Calu3 (cell line): ENCODE data around the gene JAK2. TPM values are rescaled to one million over a fixed set of nuclear protein-coding genes. Genes with fewer than 3 reads are reported as not detected.
"Not testable (repeated sequence)": the region's sequence is repeated elsewhere in the genome, so short reads cannot be mapped to it uniquely, and the experiment has no call there.

Source experiments
- BruUV-seq: library from RNA; stranded (reverse); fragments of 400-500 nt; replicated peaks from 2 replicates; lab custom pipeline; 2021; lab: Mats Ljungman, UMichigan
- CTCF ChIA-PET: fragments of 300-600 bp; sonication (Branson Sonifier 250); formaldehyde crosslinking; loops from one replicate; lab custom pipeline; 2022; ENCODE audit warnings: antibody characterized with exemption; lab: Charles Lee
- DNase-seq: peaks from one replicate; pipeline ENCODE4 v3.0.0; 2022
- H3K27ac Mint-ChIP-seq: one replicate; pipeline ENCODE4 v1.8.0; 2022; ENCODE audit warnings: mixed read lengths; ENCODE audit not compliant: unreplicated experiment
- H3K27me3 Mint-ChIP-seq: one replicate; pipeline ENCODE4 v1.8.0; 2022; ENCODE audit warnings: mixed read lengths; ENCODE audit not compliant: unreplicated experiment
- H3K36me3 Mint-ChIP-seq: one replicate; pipeline ENCODE4 v1.8.0; 2022; ENCODE audit warnings: mild to moderate bottlenecking, moderate library complexity, mixed read lengths; ENCODE audit not compliant: insufficient read depth, unreplicated experiment
- H3K4me1 Mint-ChIP-seq: one replicate; pipeline ENCODE4 v1.8.0; 2022; ENCODE audit warnings: mild to moderate bottlenecking, low read depth, mixed read lengths; ENCODE audit not compliant: unreplicated experiment
- H3K4me3 Mint-ChIP-seq: one replicate; pipeline ENCODE4 v1.8.0; 2022; ENCODE audit warnings: mild to moderate bottlenecking, low read depth, moderate library complexity, mixed read lengths; ENCODE audit not compliant: unreplicated experiment
- H3K9me3 Mint-ChIP-seq: one replicate; pipeline ENCODE4 v1.8.0; 2022; ENCODE audit warnings: low read depth, mixed read lengths; ENCODE audit not compliant: unreplicated experiment
- CTCF ChIP-seq: fragments of 200-600 bp; IDR thresholded peaks from one replicate; pipeline ENCODE4 v1.8.0; 2022; ENCODE audit warnings: antibody characterized with exemption; ENCODE audit not compliant: unreplicated experiment
- intact Hi-C: fragments of 100-400 bp; cut with micrococcal nuclease; formaldehyde crosslinking; loops from one replicate; pipeline ENCODE4 v1.10.0; 2022; ENCODE audit not compliant: unreplicated experiment
- total RNA-seq: library from RNA; stranded (reverse); gene quantifications from 2 replicates; pipeline ENCODE4 v1.2.3, GENCODE V29; 2022

Gene JAK2
- total RNA-seq, 1 experiment from 2014 or later = 6.3 TPM

DNA sequence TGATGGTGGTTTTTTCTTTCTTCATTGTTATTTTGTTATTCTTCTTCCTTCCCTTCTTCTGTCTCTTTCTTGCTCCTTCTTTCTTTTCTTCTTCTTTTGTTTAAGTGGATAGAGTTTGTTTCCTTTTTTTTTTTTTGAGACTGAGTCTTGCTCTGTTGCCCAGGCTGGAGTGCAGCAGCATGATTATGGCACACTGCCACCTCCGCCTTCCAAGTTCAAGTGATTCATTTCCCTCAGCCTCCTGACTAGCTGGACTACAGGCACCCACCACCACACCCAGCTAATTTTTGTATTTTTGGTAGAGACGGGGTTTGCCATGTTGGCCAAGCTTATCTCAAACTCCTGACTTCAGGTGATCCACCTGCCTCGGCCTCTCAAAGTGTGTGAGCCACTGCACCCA lies 40.3 kb downstream of the JAK2 start:
- intact Hi-C loops = no loop called here
- H3K27ac Mint-ChIP-seq = no peak overlapping the region
- CTCF ChIA-PET = no interaction called here
- H3K9me3 Mint-ChIP-seq = peaks cover 4% of the 10 kb centered on the region
- H3K36me3 Mint-ChIP-seq = no peaks in the 10 kb centered on the region
- no peaks in the 10 kb centered on the region for H3K4me1 Mint-ChIP-seq
- no peak overlapping the region for H3K4me3 Mint-ChIP-seq
- no TSS peak for BruUV-seq
- no peak for DNase-seq
- H3K27me3 Mint-ChIP-seq = no peaks in the 10 kb centered on the region
- no peak for TF ChIP-seq CTCF

- H3K27me3 Mint-ChIP-seq, H3K4me1 Mint-ChIP-seq, intact Hi-C loops, CTCF ChIA-PET, H3K36me3 Mint-ChIP-seq, BruUV-seq, H3K4me3 Mint-ChIP-seq, H3K27ac Mint-ChIP-seq, H3K9me3 Mint-ChIP-seq, DNase-seq: not testable (repeated sequence)
These were observed 46.9 kb downstream of the JAK2 start for GRCh38 chr9:5031941-5032340.

DNA sequence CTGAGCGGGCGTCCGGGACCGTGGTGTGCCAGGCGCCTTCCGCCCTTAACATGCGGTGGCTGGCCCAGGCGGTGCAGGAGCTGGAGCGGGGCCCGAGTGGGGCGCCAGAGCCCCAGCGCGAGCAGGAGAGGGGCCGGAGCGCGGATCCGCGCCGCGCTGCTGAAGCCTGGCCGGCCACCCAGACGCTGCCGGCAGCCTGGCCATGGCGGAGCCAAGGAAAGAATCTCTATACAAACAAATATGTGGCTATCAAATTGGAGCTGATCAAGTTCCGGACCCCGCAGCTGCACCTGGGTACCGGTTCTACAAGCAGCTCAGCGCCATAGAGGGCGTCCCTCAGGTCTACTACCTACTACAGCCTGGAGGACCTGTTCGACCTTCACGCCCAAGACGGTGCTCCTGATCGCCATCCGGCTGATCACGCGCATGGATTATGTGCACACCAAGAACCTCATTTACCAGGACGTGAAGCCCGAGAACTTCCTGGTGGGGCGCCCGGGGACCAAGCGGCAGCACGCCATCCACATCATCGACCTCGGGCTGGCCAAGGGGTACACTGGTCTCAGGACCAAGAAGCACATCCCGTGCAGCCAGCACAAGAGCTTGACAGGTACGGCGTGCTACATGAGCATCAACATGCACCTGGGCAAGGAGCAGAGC lies 55.8 kb downstream of the JAK2 start:
- no peak overlapping the region for H3K27ac Mint-ChIP-seq
- no peak overlapping the region for H3K4me3 Mint-ChIP-seq
- intact Hi-C loops = no loop called here
- no peak for TF ChIP-seq CTCF
- no peaks in the 10 kb centered on the region for H3K27me3 Mint-ChIP-seq
- H3K4me1 Mint-ChIP-seq = no peaks in the 10 kb centered on the region
- CTCF ChIA-PET = no interaction called here
- no peaks in the 10 kb centered on the region for H3K9me3 Mint-ChIP-seq
- no peak for DNase-seq
- BruUV-seq = no TSS peak
- H3K36me3 Mint-ChIP-seq = no peaks in the 10 kb centered on the region

GRCh38 chr9:5041390-5042115 lies 56.5 kb downstream of the JAK2 start:
- no peak for TF ChIP-seq CTCF
- no peaks in the 10 kb centered on the region for H3K4me1 Mint-ChIP-seq
- H3K36me3 Mint-ChIP-seq = no peaks in the 10 kb centered on the region
- CTCF ChIA-PET = interaction anchor here (0.7 kb wide), 1 partner anchor 11 kb away, joined by 5 read pairs; no protein-coding TSS in a partner anchor
- no peak overlapping the region for H3K27ac Mint-ChIP-seq
- no peaks in the 10 kb centered on the region for H3K27me3 Mint-ChIP-seq
- H3K9me3 Mint-ChIP-seq = no peaks in the 10 kb centered on the region
- no peak overlapping the region for H3K4me3 Mint-ChIP-seq
- no TSS peak for BruUV-seq
- intact Hi-C loops = no loop called here
- no peak for DNase-seq

DNA sequence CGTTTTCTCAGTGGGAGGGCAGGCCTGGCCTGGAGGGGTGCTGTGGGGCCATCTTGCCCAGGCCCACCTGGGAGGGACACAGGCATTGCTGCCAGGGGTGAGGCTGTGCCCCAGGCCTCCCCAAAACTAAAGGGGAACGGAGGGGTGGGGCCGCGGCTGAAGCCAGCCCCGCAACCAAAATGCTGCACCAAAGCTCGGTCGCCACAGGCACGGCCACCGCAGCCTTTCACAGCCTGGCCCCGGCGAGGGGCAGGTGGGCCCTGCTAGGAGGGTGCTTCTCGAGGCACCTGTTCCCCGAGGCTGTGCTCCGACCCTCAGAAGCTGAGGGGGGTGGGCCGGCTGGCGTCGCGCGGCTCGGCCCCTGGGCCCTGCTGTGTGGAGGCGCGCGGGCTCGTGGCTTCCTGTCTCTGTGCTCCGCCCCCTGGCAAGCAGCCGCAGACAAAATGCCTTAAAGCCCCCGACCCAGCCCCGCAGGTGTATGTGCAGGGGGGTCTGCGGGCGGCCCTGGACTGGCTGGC lies 57.6 kb downstream of the JAK2 start:
- CTCF ChIA-PET = no interaction called here
- TF ChIP-seq CTCF = no peak
- Mint-ChIP-seq H3K4me3 (no peak overlapping the region), H3K36me3 (no peaks in the 10 kb centered on the region), H3K4me1 (no peaks in the 10 kb centered on the region), H3K27ac (no peak overlapping the region), H3K27me3 (no peaks in the 10 kb centered on the region), H3K9me3 (no peaks in the 10 kb centered on the region)
- intact Hi-C loops = no loop called here
- no TSS peak for BruUV-seq
- DNase-seq = no peak
